NCI-H1436 (cell line): ENCODE measurements around the gene KLHL25.
"Not testable (repeated sequence)": the region's sequence is repeated elsewhere in the genome, so short reads cannot be mapped to it uniquely, and the experiment has no call there.

Source experiments
- DNase-seq: peaks from one replicate; lab custom pipeline; 2025; lab: John Stamatoyannopoulos, UW

KLHL25 gene, protein sequence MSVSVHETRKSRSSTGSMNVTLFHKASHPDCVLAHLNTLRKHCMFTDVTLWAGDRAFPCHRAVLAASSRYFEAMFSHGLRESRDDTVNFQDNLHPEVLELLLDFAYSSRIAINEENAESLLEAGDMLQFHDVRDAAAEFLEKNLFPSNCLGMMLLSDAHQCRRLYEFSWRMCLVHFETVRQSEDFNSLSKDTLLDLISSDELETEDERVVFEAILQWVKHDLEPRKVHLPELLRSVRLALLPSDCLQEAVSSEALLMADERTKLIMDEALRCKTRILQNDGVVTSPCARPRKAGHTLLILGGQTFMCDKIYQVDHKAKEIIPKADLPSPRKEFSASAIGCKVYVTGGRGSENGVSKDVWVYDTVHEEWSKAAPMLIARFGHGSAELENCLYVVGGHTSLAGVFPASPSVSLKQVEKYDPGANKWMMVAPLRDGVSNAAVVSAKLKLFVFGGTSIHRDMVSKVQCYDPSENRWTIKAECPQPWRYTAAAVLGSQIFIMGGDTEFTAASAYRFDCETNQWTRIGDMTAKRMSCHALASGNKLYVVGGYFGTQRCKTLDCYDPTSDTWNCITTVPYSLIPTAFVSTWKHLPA

DNA sequence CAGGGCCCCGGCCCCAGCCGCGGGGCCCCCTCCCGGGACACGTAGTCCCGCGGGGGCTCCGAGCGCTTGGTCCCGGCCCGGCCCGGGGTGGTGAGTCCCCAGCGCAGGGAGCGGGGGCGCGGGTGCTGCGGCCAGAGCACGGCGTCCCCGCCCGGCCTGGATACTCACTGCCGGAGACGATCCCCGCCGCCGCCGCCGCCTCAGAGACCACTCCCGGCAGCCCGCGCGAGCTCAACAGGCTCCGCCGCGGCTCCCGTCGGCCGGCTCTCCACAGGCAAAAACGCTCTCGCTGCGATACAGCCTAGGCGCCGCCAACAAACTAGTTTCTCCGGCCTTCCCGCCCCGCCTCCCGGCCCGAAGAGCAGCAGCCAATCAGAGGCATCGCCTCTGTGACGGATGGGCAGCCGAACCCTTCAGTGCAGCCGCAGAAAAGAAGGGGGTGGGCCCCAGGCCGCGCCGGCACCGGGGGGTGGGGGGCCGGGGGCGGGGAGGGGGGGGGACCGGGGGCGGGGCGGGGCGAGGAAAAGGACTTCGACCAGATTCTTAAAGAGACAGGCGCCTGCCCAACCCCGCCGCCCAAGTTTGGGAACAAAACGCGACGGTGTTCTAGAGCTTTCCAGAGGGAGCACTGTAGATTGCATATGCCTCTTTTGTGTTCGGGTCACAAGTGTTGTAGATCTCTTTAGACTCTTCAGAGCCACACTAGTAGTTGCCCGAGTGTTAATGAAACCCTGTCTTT, at the start of gene KLHL25:
KLHL25 (minus strand) TSS at position 328 of the 739 bp plus-strand sequence. CDS start 25,115 bp downstream, outside the sequence.
- peak; percentile 93 for DNase-seq

GRCh38 chr15:85840802-85841152, 46.1 kb upstream of the KLHL25 start:
- DNase-seq, result no peak

GRCh38 chr15:85840079-85840801, 45.5 kb upstream of the KLHL25 start:
- DNase-seq, result peak; percentile 63

DNA sequence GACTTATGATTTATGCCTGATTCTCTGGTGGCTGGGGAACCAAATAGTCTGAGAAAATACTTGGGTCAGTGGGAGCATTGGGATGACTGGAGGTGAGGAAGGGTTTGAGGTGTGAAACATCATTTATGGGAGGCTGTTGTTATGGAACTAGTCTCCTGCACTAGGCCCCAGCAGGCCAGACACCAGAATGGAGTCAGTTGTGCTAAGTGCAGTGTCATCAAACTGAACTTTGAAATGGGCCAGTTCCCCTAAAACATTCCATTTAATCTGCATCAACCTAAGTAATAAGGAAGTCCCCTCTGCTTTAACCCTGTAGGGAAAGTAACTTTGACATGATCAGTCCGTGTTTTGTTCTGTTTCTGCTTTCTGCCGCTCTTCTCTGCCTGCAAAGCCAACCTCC, 44.9 kb upstream of the KLHL25 start:
- DNase-seq, result no peak

DNA sequence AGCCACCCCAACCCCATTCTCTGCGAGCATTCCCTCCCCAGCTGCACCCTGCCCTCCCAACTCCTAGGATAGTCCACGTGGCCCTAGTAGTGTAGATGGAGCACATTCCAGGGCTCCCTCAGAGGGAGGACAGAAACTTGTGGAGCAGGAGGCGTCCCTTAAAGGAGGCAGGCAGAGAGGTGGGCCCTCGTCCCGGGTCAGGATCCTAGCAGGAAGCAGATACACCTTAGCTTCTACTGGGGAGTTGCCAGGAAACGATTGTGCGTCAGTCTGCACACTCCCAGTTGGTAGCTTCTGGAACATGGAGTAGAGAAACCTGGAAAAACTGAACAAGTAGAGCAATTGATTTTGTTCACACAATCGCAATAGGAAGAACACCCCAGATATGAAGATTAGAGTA, 43.9 kb upstream of the KLHL25 start:
- no peak for DNase-seq

DNA sequence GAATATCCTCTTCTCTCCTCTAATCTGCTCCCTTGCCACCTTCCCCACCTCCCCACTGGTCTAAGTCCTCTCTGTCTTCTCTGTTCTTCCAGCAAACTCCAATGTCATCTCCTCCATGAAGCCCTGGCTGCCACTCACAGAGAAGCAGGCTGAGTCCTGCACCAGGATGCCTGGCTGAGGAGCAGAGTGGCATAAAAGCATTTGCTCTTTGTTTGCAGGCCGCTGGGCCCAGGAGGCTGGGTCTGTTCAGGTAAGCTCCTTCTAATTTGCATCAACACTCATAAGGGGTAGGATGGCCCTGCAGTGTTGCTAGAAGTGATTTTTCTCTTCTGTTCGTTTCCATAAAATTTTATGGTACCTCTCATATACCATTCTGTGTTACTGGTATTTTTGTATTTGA, 43.2 kb upstream of the KLHL25 start:
- no peak for DNase-seq

DNA sequence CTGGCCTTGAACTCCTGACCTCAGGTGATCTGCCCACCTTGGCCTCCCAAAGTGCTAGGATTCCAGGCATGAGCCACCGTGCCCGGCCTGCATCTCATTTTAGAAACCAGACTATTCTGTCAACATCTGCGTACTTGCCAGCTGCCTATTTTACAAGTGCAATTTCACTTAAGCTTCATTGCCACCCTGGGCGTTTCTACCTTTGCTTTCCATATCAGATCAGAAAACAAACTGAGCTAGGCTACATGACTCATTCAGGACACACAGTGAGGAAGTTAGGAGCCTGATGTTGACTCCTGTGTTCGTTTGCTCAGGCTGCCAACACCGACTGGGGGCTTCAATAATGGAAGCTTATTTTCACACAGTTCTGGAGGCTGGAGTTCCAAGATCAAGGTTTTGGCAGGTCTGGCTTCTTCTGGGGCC, 42.3 kb upstream of the KLHL25 start:
- no peak for DNase-seq

- DNase-seq, result no peak
Observed at GRCh38 chr15:85834651-85835050, 39.9 kb upstream of the KLHL25 start.

DNA sequence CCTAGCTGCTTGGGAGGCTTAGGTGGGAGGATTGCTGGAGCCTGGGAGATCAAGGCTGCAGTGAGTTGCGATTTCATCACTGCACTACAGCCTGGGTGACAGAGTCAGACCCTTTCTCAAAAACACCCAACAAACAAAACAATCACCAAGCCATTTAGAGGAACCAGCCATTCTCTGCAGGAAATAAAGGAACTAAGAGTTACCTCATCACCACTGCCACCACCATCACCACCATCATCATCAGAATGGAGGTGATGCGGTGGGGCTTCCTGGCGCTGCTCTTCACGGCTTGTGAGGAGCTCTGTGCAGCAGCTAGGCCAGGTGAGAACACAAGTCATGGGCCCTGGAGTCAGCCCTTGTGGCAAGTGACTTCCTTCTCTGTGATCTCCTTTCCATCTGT, 37.7 kb upstream of the KLHL25 start:
- no peak for DNase-seq

GRCh38 chr15:85831415-85832113, 36.8 kb upstream of the KLHL25 start:
- peak; percentile 21 for DNase-seq

DNA sequence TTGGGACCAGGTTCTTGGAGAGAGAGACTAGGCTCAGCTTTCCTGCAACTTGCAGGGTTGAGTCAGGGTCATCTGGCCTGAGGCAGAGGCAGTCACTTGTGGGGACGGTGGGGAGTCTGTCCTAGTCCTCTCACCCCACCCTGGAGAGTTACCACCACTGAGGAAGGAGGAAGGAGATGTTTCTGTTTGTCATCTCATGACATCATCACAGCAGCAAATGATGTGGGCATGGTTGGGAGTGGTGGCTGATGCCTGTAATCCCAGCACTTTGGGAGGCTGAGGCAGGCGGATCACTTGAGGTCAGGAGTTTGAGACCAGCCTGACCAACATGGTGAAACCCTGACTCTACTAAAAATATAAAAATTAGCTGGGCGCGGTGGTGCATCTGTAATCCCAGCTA, 35.0 kb upstream of the KLHL25 start:
- DNase-seq, result not testable (repeated sequence)

- DNase-seq, result no peak
Observed at GRCh38 chr15:85828874-85829273, 34.1 kb upstream of the KLHL25 start.

- no peak for DNase-seq
Observed at GRCh38 chr15:85828126-85828525, 33.4 kb upstream of the KLHL25 start.

DNA sequence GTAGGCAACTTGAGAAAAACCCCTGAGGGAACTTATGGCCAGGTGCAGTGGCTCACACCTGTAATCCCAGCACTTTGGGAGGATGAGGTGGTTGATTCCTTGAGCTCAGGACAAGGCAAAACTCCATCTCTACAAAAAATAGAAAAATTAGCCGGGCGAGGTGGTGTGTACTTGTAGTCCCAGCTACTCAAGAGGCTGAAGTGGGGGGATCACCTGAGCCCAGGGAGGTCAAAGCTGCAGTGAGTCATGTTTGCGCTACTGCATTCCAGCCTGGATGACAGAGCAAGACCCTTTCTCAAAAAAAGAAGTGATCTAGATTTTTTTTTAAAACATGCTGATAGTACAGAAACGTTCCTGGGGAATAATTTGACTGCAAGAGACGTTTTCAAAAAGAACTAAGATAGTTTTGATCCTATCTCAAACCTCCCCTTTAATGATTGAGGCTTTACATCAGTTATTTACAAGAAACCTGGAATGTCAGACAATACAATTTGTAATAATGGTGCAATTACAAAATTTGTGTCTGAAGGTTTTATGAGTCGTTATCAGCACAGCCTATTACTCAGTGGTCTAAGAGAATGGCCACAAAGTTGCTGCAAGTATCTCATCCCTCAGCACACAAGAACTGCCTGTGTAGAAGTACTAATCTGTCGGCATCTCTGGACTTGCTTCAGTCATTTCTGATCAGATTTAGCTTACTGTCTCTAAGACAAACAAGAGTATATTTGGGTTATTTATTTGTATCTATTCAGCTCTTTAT, 32.2 kb upstream of the KLHL25 start:
- DNase-seq, result no peak

- no peak for DNase-seq
Observed at GRCh38 chr15:85825719-85826118, 31.0 kb upstream of the KLHL25 start.

DNA sequence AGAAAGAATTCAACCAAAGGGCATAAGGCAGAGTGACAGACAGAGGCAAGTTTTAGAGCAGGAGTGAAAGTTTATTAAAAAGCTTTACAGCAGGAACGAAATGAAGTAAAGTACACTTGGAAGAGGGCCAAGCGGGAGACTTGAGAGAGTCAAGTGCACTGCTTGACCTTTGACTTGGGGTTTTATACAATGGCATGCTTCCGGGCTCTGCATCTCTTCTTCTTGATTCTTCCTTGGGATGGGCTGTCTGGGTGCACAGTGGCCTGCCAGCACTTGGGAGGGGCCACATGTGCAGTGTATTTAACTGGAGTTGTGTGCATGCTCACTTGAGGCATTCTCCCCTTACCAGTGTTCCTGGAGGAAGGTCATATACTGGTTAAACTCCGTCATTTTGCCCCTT, 30.4 kb upstream of the KLHL25 start:
- DNase-seq, result no peak

GRCh38 chr15:85821545-85821944, 26.8 kb upstream of the KLHL25 start:
- no peak for DNase-seq

GRCh38 chr15:85819938-85820337, 25.2 kb upstream of the KLHL25 start:
- no peak for DNase-seq

DNA sequence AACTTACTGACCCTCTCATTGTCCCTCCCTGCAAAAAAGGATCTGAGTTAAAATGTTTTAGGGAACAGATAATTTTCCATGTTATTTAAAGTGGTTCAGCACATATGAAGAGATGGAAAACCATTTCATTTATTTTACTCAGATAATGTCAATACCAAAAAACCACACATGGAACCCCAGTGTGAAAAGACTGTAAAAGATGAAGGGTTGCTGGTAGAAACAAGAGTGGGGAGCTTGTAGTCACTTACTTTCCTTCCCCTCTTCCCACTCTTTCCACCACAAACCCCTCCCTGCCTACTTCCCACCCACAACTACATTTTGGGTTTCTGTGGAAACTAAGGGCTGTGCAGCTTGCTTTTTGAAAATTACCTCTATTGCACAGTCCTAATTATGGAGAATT, 18.5 kb upstream of the KLHL25 start:
- no peak for DNase-seq

DNA sequence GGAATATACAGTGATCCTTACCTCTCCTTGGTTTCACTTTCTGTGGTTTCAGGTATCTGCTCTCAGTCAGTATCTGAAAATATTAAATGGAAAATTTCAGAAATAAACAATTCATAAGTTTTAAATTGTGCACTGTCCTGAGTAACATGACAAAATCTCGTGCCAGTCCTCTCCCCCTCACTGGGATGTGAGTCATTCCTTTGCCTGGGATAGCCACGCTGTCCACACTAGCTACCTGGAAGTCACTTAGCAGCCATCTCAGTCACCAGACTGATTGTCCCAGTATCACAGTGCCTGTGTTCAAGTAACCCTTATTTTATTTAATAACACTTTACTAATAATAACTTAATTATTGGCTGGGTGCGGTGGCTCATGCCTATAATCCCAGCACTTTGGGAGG, 15.3 kb upstream of the KLHL25 start:
- DNase-seq, result no peak

DNA sequence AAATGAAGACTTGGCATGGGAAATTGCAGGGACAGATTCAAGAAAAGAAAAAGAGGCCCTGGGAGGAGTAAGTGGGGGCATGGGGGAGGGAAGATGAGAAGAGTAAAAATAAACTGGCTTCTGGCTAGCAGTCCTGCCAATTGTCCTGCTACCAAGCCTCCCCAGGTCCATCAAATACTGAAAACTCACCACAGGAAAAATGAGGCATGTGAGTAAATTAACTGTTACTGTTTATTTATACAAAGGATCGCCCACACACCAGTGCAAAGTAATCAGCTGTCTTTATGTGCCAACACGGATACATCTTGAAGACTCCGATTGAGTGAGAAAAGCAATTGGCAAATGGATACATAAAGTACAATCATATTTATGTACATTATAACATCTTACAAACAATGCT, 10.7 kb upstream of the KLHL25 start:
- DNase-seq, result no peak
